WTC11 (cell line): Measurements from ENCODE around the gene OGFR.

ENCODE experiments used
- AFF4 ChIP-seq: sonication (generic); formaldehyde crosslinking; IDR thresholded peaks from 2 replicates; pipeline ENCODE4 v1.8.1; 2023; ENCODE audit warnings: mild to moderate bottlenecking, missing genetic modification reagents, borderline replicate concordance
- ATF2 ChIP-seq: sonication (generic); formaldehyde crosslinking; IDR thresholded peaks from 2 replicates; pipeline ENCODE4 v1.8.1; 2022; ENCODE audit warnings: low read depth, missing genetic modification reagents, borderline replicate concordance
- ATF6 ChIP-seq: sonication (generic); formaldehyde crosslinking; IDR thresholded peaks from 2 replicates; pipeline ENCODE4 v1.8.1; 2023; ENCODE audit warnings: mild to moderate bottlenecking, missing genetic modification reagents
- CTCF ChIP-seq: fragments of 200-600 bp; IDR thresholded peaks from 2 replicates; pipeline ENCODE4 v1.8.0; 2022; ENCODE audit warnings: antibody characterized with exemption
- ERG ChIP-seq: fragments of 250-450 bp; sonication (Bioruptor Pico); IDR thresholded peaks from 2 replicates; pipeline ENCODE4 v1.8.0; 2021; ENCODE audit warnings: mild to moderate bottlenecking
- FOXK1 ChIP-seq: sonication (generic); formaldehyde crosslinking; IDR thresholded peaks from 2 replicates; pipeline ENCODE4 v1.8.0; 2022; ENCODE audit warnings: mild to moderate bottlenecking, moderate library complexity, missing genetic modification reagents
- MAX ChIP-seq: sonication (generic); formaldehyde crosslinking; IDR thresholded peaks from 2 replicates; pipeline ENCODE4 v1.8.0; 2022; ENCODE audit warnings: mild to moderate bottlenecking, missing genetic modification reagents
- USF2 ChIP-seq: sonication (generic); formaldehyde crosslinking; IDR thresholded peaks from 2 replicates; pipeline ENCODE4 v1.8.1; 2023; ENCODE audit warnings: mild to moderate bottlenecking, missing genetic modification reagents, moderate library complexity
- ZNF281 ChIP-seq: sonication (generic); formaldehyde crosslinking; IDR thresholded peaks from 2 replicates; pipeline ENCODE4 v1.8.0; 2023; ENCODE audit warnings: mild to moderate bottlenecking, missing genetic modification reagents

GRCh38 chr20:62776692-62777527, 27.7 kb upstream of the OGFR start:
- TF ChIP-seq USF2 (CRISPR knock-in tag): no peak
- no peak for TF ChIP-seq ATF2
- no peak for TF ChIP-seq FOXK1 (CRISPR knock-in tag)
- TF ChIP-seq ERG (CRISPR knock-in tag): no peak
- TF ChIP-seq CTCF: no peak
- no peak for TF ChIP-seq MAX
- TF ChIP-seq ATF6 (CRISPR knock-in tag): no peak
- TF ChIP-seq ZNF281: no peak
- TF ChIP-seq AFF4 (CRISPR knock-in tag): no peak
